HepG2 (cell line): ENCODE results near the gene KRTAP10-5. TPM values are rescaled to one million over a fixed set of nuclear protein-coding genes. Genes with fewer than 3 reads are reported as not detected.
A peak's percentile ranks its signal among the peaks of the same experiment; 100 is the strongest.

ENCODE experiments used
- ATAC-seq: fragments of 200-7000 bp; cut with Tn5 transposase; 3 replicates; pipeline ENCODE4 v1.9.1; 2020; ENCODE audit warnings: mild to moderate bottlenecking, moderate library complexity
- BruUV-seq: library from RNA; stranded (reverse); fragments of 400-500 nt; replicated peaks from 2 replicates; lab custom pipeline; 2021; lab: Mats Ljungman, UMichigan
- CTCF ChIA-PET: fragments of 300-600 bp; formaldehyde crosslinking; extraction: SDS; loops from one replicate; lab custom pipeline; 2021; ENCODE audit warnings: low total read pairs, inconsistent platforms, low intra/inter-chr PET ratio; lab: Yijun Ruan, JAX
- POLR2A ChIA-PET: fragments of 350-600 bp; sonication (Branson Sonifier 250); formaldehyde crosslinking; loops from one replicate; lab custom pipeline; 2020; ENCODE audit warnings: antibody characterized with exemption, inconsistent platforms; lab: Yijun Ruan, JAX
- DNase-seq: peaks from one replicate; pipeline ENCODE4 v3.0.0-alpha.2; 2015; ENCODE audit warnings: low spot score
- FAIRE-seq: peaks from 3 replicates; lab custom pipeline; 2011; peaks lifted over from hg19 to GRCh38; lab: Jason Lieb, UNC
- H2AFZ ChIP-seq: one replicate; pipeline ENCODE4 v1.6.1; 2011; ENCODE audit warnings: low read length, inconsistent platforms
- H3K27ac ChIP-seq: fragments of 300-600 bp; 3 replicates; pipeline ENCODE4 v1.8.0; 2011; ENCODE audit warnings: mixed run types, mild to moderate bottlenecking, mixed read lengths, low read length, inconsistent platforms; ENCODE audit not compliant: insufficient read depth; ENCODE audit errors: extremely low read length
- H3K27me3 ChIP-seq, 2 experiments: fragments of 200-600 bp in 1 of 2; 2 replicates in 1 of 2; 3 replicates in 1 of 2; pipeline versions ENCODE4 v1.6.0 to v1.8.0; 2011; ENCODE audit warnings: low read length in 2 of 2, mild to moderate bottlenecking in 2 of 2, moderate library complexity in 2 of 2, inconsistent platforms in 1 of 2; ENCODE audit not compliant: insufficient read depth in 2 of 2, control insufficient read depth in 1 of 2
- H3K36me3 ChIP-seq, 2 experiments: fragments of 200-600 bp in 1 of 2; replicated peaks in 1 of 2; 2 replicates in 1 of 2; 3 replicates in 1 of 2; pipeline versions ENCODE4 v1.5.1 to v1.8.0; 2011; ENCODE audit warnings: low read length in 2 of 2, inconsistent platforms in 1 of 2; ENCODE audit not compliant: insufficient read depth in 2 of 2, control insufficient read depth in 1 of 2
- H3K4me1 ChIP-seq: 2 replicates; pipeline ENCODE4 v1.5.1; 2012; ENCODE audit warnings: low read length, inconsistent platforms; ENCODE audit not compliant: insufficient read depth
- H3K4me2 ChIP-seq: 2 replicates; pipeline ENCODE4 v1.6.0; 2011; ENCODE audit warnings: low read depth, low read length, inconsistent platforms
- H3K4me3 ChIP-seq, 3 experiments: fragments of 200-600 bp in 1 of 3; sonication (generic), shearing (Covaris generic) in 1 of 3; replicated peaks in 1 of 3; 2 replicates each; pipeline ENCODE4 v1.5.1; 2011 to 2016; ENCODE audit warnings: low read length in 3 of 3, inconsistent platforms in 2 of 3, low read depth in 2 of 3, mild to moderate bottlenecking in 2 of 3, control low read depth in 1 of 3, mixed read lengths in 1 of 3; ENCODE audit not compliant: insufficient read depth in 1 of 3
- H3K79me2 ChIP-seq: one replicate; pipeline ENCODE4 v1.6.1; 2011; ENCODE audit warnings: low read length, inconsistent platforms; ENCODE audit not compliant: insufficient read depth
- H3K9ac ChIP-seq: 2 replicates; pipeline ENCODE4 v1.6.0; 2011; ENCODE audit warnings: mild to moderate bottlenecking, low read depth, low read length, inconsistent platforms; ENCODE audit not compliant: insufficient read depth
- H3K9me3 ChIP-seq: 2 replicates; pipeline ENCODE4 v1.5.1; 2012; ENCODE audit warnings: mild to moderate bottlenecking, low read length
- H4K20me1 ChIP-seq: 2 replicates; pipeline ENCODE4 v1.6.0; 2011; ENCODE audit warnings: inconsistent platforms, mild to moderate bottlenecking, low read length, moderate library complexity; ENCODE audit not compliant: insufficient read depth
- CAMTA2 ChIP-seq: sonication (generic); formaldehyde crosslinking; IDR thresholded peaks from 2 replicates; pipeline ENCODE4 v1.4.0; 2020; ENCODE audit warnings: mild to moderate bottlenecking, missing genetic modification reagents, borderline replicate concordance
- DNMT3B ChIP-seq: conservative IDR thresholded peaks from 2 replicates; pipeline ENCODE4 v1.6.1; 2016; ENCODE audit warnings: missing biosample characterization, control low read depth
- GPN1 ChIP-seq: sonication (generic); formaldehyde crosslinking; IDR thresholded peaks from 2 replicates; pipeline ENCODE4 v1.5.1; 2020; ENCODE audit warnings: missing genetic modification reagents, borderline replicate concordance
- HMG20B ChIP-seq: conservative IDR thresholded peaks from 2 replicates; pipeline ENCODE4 v1.6.1; 2016; ENCODE audit warnings: missing genetic modification reagents, missing compliant biosample characterization
- KLF16 ChIP-seq, 2 experiments: sonication (generic) in 1 of 2; formaldehyde crosslinking in 1 of 2; IDR thresholded peaks; 2 replicates each; pipeline versions ENCODE4 v1.6.1 to v1.8.0; 2016 to 2023; ENCODE audit warnings: missing genetic modification reagents in 2 of 2, missing compliant biosample characterization in 1 of 2
- MYNN ChIP-seq: sonication (generic); formaldehyde crosslinking; IDR thresholded peaks from 2 replicates; pipeline ENCODE4 v1.4.0; 2020; ENCODE audit warnings: mild to moderate bottlenecking, low read depth, missing genetic modification reagents
- NKX3-1 ChIP-seq: sonication (generic); formaldehyde crosslinking; IDR thresholded peaks from 2 replicates; pipeline ENCODE4 v1.5.0; 2020; ENCODE audit warnings: missing genetic modification reagents
- SNAI1 ChIP-seq: sonication (generic); formaldehyde crosslinking; IDR thresholded peaks from 2 replicates; pipeline ENCODE4 v1.5.0; 2020; ENCODE audit warnings: mild to moderate bottlenecking, missing genetic modification reagents, borderline replicate concordance
- SP1 ChIP-seq, 2 experiments: fragments of 450-650 bp in 1 of 2; sonication (generic) in 1 of 2; formaldehyde crosslinking in 1 of 2; IDR thresholded peaks; 2 replicates each; pipeline versions ENCODE4 v1.4.0 to v1.6.1; 2016 to 2020; ENCODE audit warnings: missing genetic modification reagents in 1 of 2
- SPEN ChIP-seq: sonication (generic); formaldehyde crosslinking; IDR thresholded peaks from 2 replicates; pipeline ENCODE4 v1.5.1; 2020; ENCODE audit warnings: low read depth, mild to moderate bottlenecking, missing genetic modification reagents
- STAT5B ChIP-seq: sonication (generic); formaldehyde crosslinking; IDR thresholded peaks from 2 replicates; pipeline ENCODE4 v1.4.0; 2020; ENCODE audit warnings: missing genetic modification reagents
- YEATS2 ChIP-seq: sonication (generic); formaldehyde crosslinking; IDR thresholded peaks from 2 replicates; pipeline ENCODE4 v1.4.0; 2020; ENCODE audit warnings: missing genetic modification reagents, borderline replicate concordance
- ZBTB8A ChIP-seq: sonication (generic); formaldehyde crosslinking; IDR thresholded peaks from 2 replicates; pipeline ENCODE4 v1.4.0; 2020; ENCODE audit warnings: mild to moderate bottlenecking, low read depth, missing genetic modification reagents, borderline replicate concordance
- ZFY ChIP-seq: sonication (generic); formaldehyde crosslinking; IDR thresholded peaks from 2 replicates; pipeline ENCODE4 v1.4.0; 2020; ENCODE audit warnings: missing genetic modification reagents
- ZIK1 ChIP-seq: sonication (generic); formaldehyde crosslinking; IDR thresholded peaks from 2 replicates; pipeline ENCODE4 v1.5.0; 2020; ENCODE audit warnings: mild to moderate bottlenecking, low read depth, missing genetic modification reagents, borderline replicate concordance
- ZNF317 ChIP-seq: sonication (generic); formaldehyde crosslinking; IDR thresholded peaks from 2 replicates; pipeline ENCODE4 v1.5.0; 2020; ENCODE audit warnings: mild to moderate bottlenecking, missing genetic modification reagents
- ZNF34 ChIP-seq: sonication (generic); formaldehyde crosslinking; IDR thresholded peaks from 2 replicates; pipeline ENCODE4 v1.4.0; 2020; ENCODE audit warnings: mild to moderate bottlenecking, missing genetic modification reagents, borderline replicate concordance
- WGBS: methylation state at CpG from one replicate; pipeline ENCODE4 v1.1.6; 2017; ENCODE audit warnings: low lambda C conversion rate; 5-methylcytosine and 5-hydroxymethylcytosine counted together
- in situ Hi-C: cut with HindIII; loops from 2 replicates; pipeline ENCODE4 v1.10.0; 2017; ENCODE audit warnings: low pct_unique_long_range_greater_than_20kb; ENCODE audit not compliant: extremely low pct_ligation_motif_present
- intact Hi-C: fragments of 100-400 bp; cut with micrococcal nuclease; formaldehyde crosslinking; loops from one replicate; pipeline ENCODE4 v1.10.0; 2022; ENCODE audit not compliant: unreplicated experiment
- polyA plus RNA-seq, 8 experiments: library from polyadenylated mRNA; depleted of rRNA in 3 of 8; stranded (reverse) in 7 of 8; unstranded in 1 of 8; fragments of >200 nt; fragmentation: Illumina TruSeq in 4 of 8; extraction: Trizol in 4 of 8; gene quantifications; 2 replicates each; pipeline versions ENCODE4 v1.2.1 to v1.2.3, GENCODE V29; 2011 to 2016; ENCODE audit warnings: low read depth in 4 of 8, missing spikeins in 1 of 8, mixed read lengths in 1 of 8; ENCODE audit not compliant: insufficient read depth in 1 of 8
- total RNA-seq, 5 experiments: library from RNA; depleted of rRNA; stranded (reverse); fragments of >200 nt; fragmentation: Illumina TruSeq; extraction: Trizol; gene quantifications; 2 replicates each; pipeline ENCODE4 v1.2.3, GENCODE V29; 2016; ENCODE audit warnings: low read depth in 1 of 5
- TF ChIP-seq, protein P1 (sequence below): sonication (generic); formaldehyde crosslinking; IDR thresholded peaks from 2 replicates; pipeline ENCODE4 v1.5.1; 2020; ENCODE audit warnings: missing genetic modification reagents, mild to moderate bottlenecking, borderline replicate concordance

The KRTAP10-5 gene
- total and polyA plus RNA-seq, 2 of the 13 experiments (the other 11 are each of a cell fraction or from before 2014, with no cell fraction given) = not detected

DNA sequence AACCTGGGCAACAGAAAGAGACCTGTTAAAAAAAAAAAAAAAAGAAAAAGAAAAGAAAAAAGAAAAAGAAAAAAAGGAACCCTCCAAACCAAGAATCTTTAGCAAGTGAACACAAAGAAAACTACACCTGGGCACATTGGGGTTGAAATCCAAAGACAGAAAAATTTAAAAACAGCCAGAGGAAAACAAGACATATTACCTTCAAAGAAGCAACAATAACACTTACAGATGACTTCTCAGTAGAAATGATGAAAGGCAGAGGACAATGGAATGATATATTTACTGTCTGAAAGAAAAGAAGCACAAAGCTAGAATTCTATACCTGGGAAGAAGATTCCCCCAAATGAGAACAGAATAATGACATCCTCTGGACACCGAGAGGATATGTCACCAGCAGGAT, 37.7 kb downstream of the KRTAP10-5 start:
- no peak for ATAC-seq
- 3% methylated on average over 1 of the region's 1 CpG for WGBS
- H3K4me2 ChIP-seq = no peak overlapping the region
- H3K4me3 ChIP-seq = no peak overlapping the region
- DNase-seq = no peak
- H3K9ac ChIP-seq = no peak overlapping the region
- H3K79me2 ChIP-seq = no peaks in the 10 kb centered on the region
- H4K20me1 ChIP-seq = no peaks in the 10 kb centered on the region
- no peak overlapping the region for H2AFZ ChIP-seq
- no peaks in the 10 kb centered on the region; a peak in 2 of 5 replicates for H3K27me3 ChIP-seq
- H3K4me1 ChIP-seq = no peaks in the 10 kb centered on the region
- no TSS peak for BruUV-seq
- H3K27ac ChIP-seq = no peak overlapping the region
- no peak for FAIRE-seq
- in situ Hi-C loops = no loop called here
- CTCF ChIA-PET = no interaction called here
- no peak for TF ChIP-seq SP1 (IDR thresholded peaks at IDR 0.05)
- TF ChIP-seq SP1 (CRISPR knock-in tag; IDR thresholded peaks at IDR 0.05) = no peak
- TF ChIP-seq ZNF317 (CRISPR knock-in tag) = peak; percentile 98
- H3K9me3 ChIP-seq = peaks cover 17% of the 10 kb centered on the region; the same call in 1 of the 2 replicates
- POLR2A ChIA-PET = no interaction called here
- intact Hi-C loops = no loop called here
- no peaks in the 10 kb centered on the region for H3K36me3 ChIP-seq

DNA sequence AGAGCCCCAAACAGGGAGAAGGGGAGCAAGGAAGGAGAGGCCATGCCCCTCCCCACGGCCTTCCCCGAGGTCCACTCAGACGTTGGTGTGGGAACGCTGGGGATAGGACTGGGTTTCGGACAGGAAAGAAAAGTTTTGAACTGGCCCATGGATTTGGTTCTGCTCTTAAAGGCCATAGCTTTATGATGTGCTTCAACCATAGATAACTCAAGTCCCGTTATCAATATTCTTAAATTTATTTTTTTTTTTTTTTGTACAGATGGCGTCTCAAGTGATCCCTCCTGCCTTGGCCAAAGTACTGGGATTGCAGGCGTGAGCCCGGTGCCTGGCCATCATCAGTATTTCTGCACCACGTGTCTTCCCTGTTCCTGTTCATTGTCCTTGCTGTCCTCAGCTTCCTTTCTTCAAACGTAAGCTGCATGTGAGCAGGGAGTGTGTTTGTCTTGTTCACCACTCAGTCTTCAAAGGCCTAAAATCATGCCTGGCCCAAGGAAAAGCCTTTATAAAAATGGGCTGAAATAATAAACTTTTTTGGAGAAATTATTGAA, 39.6 kb downstream of the KRTAP10-5 start:
- Histone ChIP-seq H4K20me1 (no peaks in the 10 kb centered on the region), H3K27ac (no peak overlapping the region), H3K27me3 (no peaks in the 10 kb centered on the region; a peak in 2 of 5 replicates), H3K9me3 (peaks cover 17% of the 10 kb centered on the region; the same call in 1 of the 2 replicates), H3K4me3 (no peak overlapping the region), H2AFZ (no peak overlapping the region), H3K79me2 (no peaks in the 10 kb centered on the region), H3K4me1 (no peaks in the 10 kb centered on the region), H3K4me2 (no peak overlapping the region), H3K9ac (no peak overlapping the region), H3K36me3 (no peaks in the 10 kb centered on the region)
- FAIRE-seq = no peak
- no peak for DNase-seq
- BruUV-seq = no TSS peak
- POLR2A ChIA-PET = no interaction called here
- CTCF ChIA-PET = no interaction called here
- WGBS = 35% methylated on average over 11 of the region's 11 CpGs
- in situ Hi-C loops = no loop called here
- intact Hi-C loops = no loop called here
- ATAC-seq = no peak
- TF ChIP-seq ZIK1 (no peak), YEATS2 (no peak), GPN1 (CRISPR knock-in tag) (no peak), SPEN (no peak), STAT5B (CRISPR knock-in tag) (no peak), ZFY (CRISPR knock-in tag) (no peak), DNMT3B (CRISPR knock-in tag) (no peak), ZNF34 (CRISPR knock-in tag) (no peak), HMG20B (CRISPR knock-in tag) (no peak), ZBTB8A (CRISPR knock-in tag) (no peak), CAMTA2 (CRISPR knock-in tag) (no peak), KLF16 (CRISPR knock-in tag; IDR thresholded peaks at IDR 0.05) (no peak), MYNN (CRISPR knock-in tag) (no peak), SNAI1 (no peak), NKX3-1 (no peak)
- TF ChIP-seq, protein P1, sequence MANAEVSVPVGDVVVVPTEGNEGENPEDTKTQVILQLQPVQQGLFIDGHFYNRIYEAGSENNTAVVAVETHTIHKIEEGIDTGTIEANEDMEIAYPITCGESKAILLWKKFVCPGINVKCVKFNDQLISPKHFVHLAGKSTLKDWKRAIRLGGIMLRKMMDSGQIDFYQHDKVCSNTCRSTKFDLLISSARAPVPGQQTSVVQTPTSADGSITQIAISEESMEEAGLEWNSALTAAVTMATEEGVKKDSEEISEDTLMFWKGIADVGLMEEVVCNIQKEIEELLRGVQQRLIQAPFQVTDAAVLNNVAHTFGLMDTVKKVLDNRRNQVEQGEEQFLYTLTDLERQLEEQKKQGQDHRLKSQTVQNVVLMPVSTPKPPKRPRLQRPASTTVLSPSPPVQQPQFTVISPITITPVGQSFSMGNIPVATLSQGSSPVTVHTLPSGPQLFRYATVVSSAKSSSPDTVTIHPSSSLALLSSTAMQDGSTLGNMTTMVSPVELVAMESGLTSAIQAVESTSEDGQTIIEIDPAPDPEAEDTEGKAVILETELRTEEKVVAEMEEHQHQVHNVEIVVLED = no peak
